GM18498 (cell line): ENCODE measurements around the gene MTUS2.

Source experiments
- ATAC-seq: cut with Tn5 transposase; IDR thresholded peaks from one replicate; pipeline ENCODE4 v1.9.1; 2021; ENCODE audit warnings: mild to moderate bottlenecking, moderate library complexity; ENCODE audit not compliant: unreplicated experiment

Gene MTUS2

GRCh38 chr13:28856287-28856686 lies 36.1 kb downstream of the MTUS2 start:
- no peak for ATAC-seq

GRCh38 chr13:28859069-28859468 lies 38.9 kb downstream of the MTUS2 start:
- no peak for ATAC-seq

GRCh38 chr13:28859717-28860116 lies 39.6 kb downstream of the MTUS2 start:
- ATAC-seq, result no peak

- ATAC-seq, result no peak
Observed at GRCh38 chr13:28864544-28864943, 44.4 kb downstream of the MTUS2 start.

- no peak for ATAC-seq
Observed at GRCh38 chr13:28865149-28865744, 45.1 kb downstream of the MTUS2 start.

GRCh38 chr13:28865951-28866350 lies 45.8 kb downstream of the MTUS2 start:
- no peak for ATAC-seq

- no peak for ATAC-seq
Observed at GRCh38 chr13:28866932-28867331, 46.8 kb downstream of the MTUS2 start.

GRCh38 chr13:28867564-28867963 lies 47.4 kb downstream of the MTUS2 start:
- ATAC-seq, result no peak

- ATAC-seq, result no peak
Observed at GRCh38 chr13:28872427-28873176, 52.5 kb downstream of the MTUS2 start.

- ATAC-seq, result no peak
Observed at GRCh38 chr13:28875846-28876615, 55.9 kb downstream of the MTUS2 start.

- ATAC-seq, result no peak
Observed at GRCh38 chr13:28877408-28877807, 57.3 kb downstream of the MTUS2 start.

- no peak for ATAC-seq
Observed at GRCh38 chr13:28885181-28885580, 65.0 kb downstream of the MTUS2 start.

- ATAC-seq, result no peak
Observed at GRCh38 chr13:28889086-28889732, 69.1 kb downstream of the MTUS2 start.

GRCh38 chr13:28890712-28891111 lies 70.6 kb downstream of the MTUS2 start:
- no peak for ATAC-seq

GRCh38 chr13:28918030-28918429 lies 97.9 kb downstream of the MTUS2 start:
- no peak for ATAC-seq

- ATAC-seq, result no peak
Observed at GRCh38 chr13:28922341-28922740, 102.2 kb downstream of the MTUS2 start.

GRCh38 chr13:28935104-28935503 lies 115.0 kb downstream of the MTUS2 start:
- ATAC-seq, result no peak

GRCh38 chr13:28942906-28943305 lies 122.8 kb downstream of the MTUS2 start:
- ATAC-seq, result no peak

GRCh38 chr13:28953714-28954418 lies 133.7 kb downstream of the MTUS2 start:
- ATAC-seq, result no peak

GRCh38 chr13:28954419-28954725 lies 134.2 kb downstream of the MTUS2 start:
- ATAC-seq, result no peak

GRCh38 chr13:28954810-28955209 lies 134.7 kb downstream of the MTUS2 start:
- ATAC-seq, result no peak
